GM23338 (cell line): Measurements from ENCODE around the gene SERBP1. TPM values are rescaled to one million over a fixed set of nuclear protein-coding genes. Genes with fewer than 3 reads are reported as not detected.

Source experiments
- ATAC-seq: fragments of 200-7000 bp; cut with Tn5 transposase; 3 replicates; pipeline ENCODE4 v1.9.1; 2020
- DNase-seq: peaks from one replicate; pipeline ENCODE4 v3.0.0-alpha.2; 2015; ENCODE audit warnings: low spot score
- H2AFZ ChIP-seq: fragments of 200-600 bp; sonication (generic); 2 replicates; pipeline ENCODE4 v1.8.0; 2016; ENCODE audit warnings: antibody characterized with exemption, mild to moderate bottlenecking, moderate library complexity
- H3F3A ChIP-seq: fragments of 200-600 bp; sonication (generic); replicated peaks from 2 replicates; pipeline ENCODE4 v1.8.0; 2017; ENCODE audit warnings: antibody characterized with exemption, mixed run types, low read depth
- H3K27ac ChIP-seq: fragments of 200-600 bp; sonication (generic); 2 replicates; pipeline ENCODE4 v1.6.1; 2016; ENCODE audit warnings: low read depth
- H3K27me3 ChIP-seq: fragments of 200-600 bp; sonication (generic); 2 replicates; pipeline ENCODE4 v1.8.0; 2016; ENCODE audit warnings: mild to moderate bottlenecking, mixed run types, moderate library complexity; ENCODE audit not compliant: insufficient read depth
- H3K36me3 ChIP-seq: fragments of 200-600 bp; sonication (generic); 2 replicates; pipeline ENCODE4 v1.8.0; 2016; ENCODE audit warnings: mild to moderate bottlenecking; ENCODE audit not compliant: insufficient read depth
- H3K4me1 ChIP-seq: fragments of 200-600 bp; sonication (generic); 2 replicates; pipeline ENCODE4 v1.8.0; 2016; ENCODE audit warnings: mild to moderate bottlenecking, moderate library complexity; ENCODE audit not compliant: insufficient read depth
- H3K4me2 ChIP-seq: fragments of 200-600 bp; sonication (generic); 2 replicates; pipeline ENCODE4 v1.7.1; 2017; ENCODE audit warnings: mixed run types
- H3K4me3 ChIP-seq: fragments of 200-600 bp; sonication (generic); 2 replicates; pipeline ENCODE4 v1.6.1; 2016; ENCODE audit warnings: mixed run types
- H3K79me2 ChIP-seq: fragments of 200-600 bp; sonication (generic); replicated peaks from 2 replicates; pipeline ENCODE4 v1.8.0; 2017; ENCODE audit warnings: mild to moderate bottlenecking; ENCODE audit not compliant: insufficient read depth
- H3K9me2 ChIP-seq: fragments of 200-600 bp; sonication (generic); 2 replicates; pipeline ENCODE4 v1.8.0; 2017; ENCODE audit not compliant: insufficient read depth
- H4K20me1 ChIP-seq: fragments of 200-600 bp; sonication (generic); replicated peaks from 2 replicates; pipeline ENCODE4 v1.8.0; 2017; ENCODE audit warnings: mild to moderate bottlenecking; ENCODE audit not compliant: insufficient read depth
- H3K27ac Mint-ChIP-seq: 2 replicates; pipeline ENCODE4 v1.8.0; 2020; ENCODE audit warnings: inconsistent platforms, mild to moderate bottlenecking, moderate library complexity, mixed read lengths
- H3K27me3 Mint-ChIP-seq: 3 replicates; pipeline ENCODE4 v1.8.0; 2022; ENCODE audit warnings: low read depth, mild to moderate bottlenecking, moderate library complexity, mixed read lengths, inconsistent platforms; ENCODE audit not compliant: insufficient read depth, poor library complexity
- H3K36me3 Mint-ChIP-seq: 3 replicates; pipeline ENCODE4 v1.8.0; 2021; ENCODE audit warnings: low read depth, mild to moderate bottlenecking, inconsistent platforms, moderate library complexity, mixed read lengths
- H3K4me1 Mint-ChIP-seq: 3 replicates; pipeline ENCODE4 v1.8.0; 2020; ENCODE audit warnings: mild to moderate bottlenecking, inconsistent platforms, mixed read lengths
- H3K4me3 Mint-ChIP-seq: 3 replicates; pipeline ENCODE4 v1.8.0; 2021; ENCODE audit warnings: moderate library complexity, mild to moderate bottlenecking, inconsistent platforms, mixed read lengths
- H3K9me3 Mint-ChIP-seq: 3 replicates; pipeline ENCODE4 v1.8.0; 2020; ENCODE audit warnings: moderate library complexity, mild to moderate bottlenecking, inconsistent platforms, mixed read lengths
- CREB1 ChIP-seq: fragments of 250-450 bp; sonication (Bioruptor Pico); IDR thresholded peaks from 2 replicates; pipeline ENCODE4 v1.5.0; 2020; ENCODE audit warnings: low read depth, mild to moderate bottlenecking, moderate library complexity
- EZH2 ChIP-seq: fragments of 200-600 bp; sonication (generic); IDR thresholded peaks from one replicate; pipeline ENCODE4 v1.8.0; 2017; ENCODE audit warnings: antibody characterized with exemption, mild to moderate bottlenecking, low read depth; ENCODE audit not compliant: unreplicated experiment
- EZH2phosphoT487 ChIP-seq: fragments of 200-600 bp; sonication (generic); IDR thresholded peaks from one replicate; pipeline ENCODE4 v1.8.1; 2018; ENCODE audit warnings: antibody characterized with exemption; ENCODE audit not compliant: unreplicated experiment
- JUNB ChIP-seq: IDR thresholded peaks from one replicate; pipeline ENCODE4 v1.6.1; 2016; ENCODE audit warnings: antibody characterized with exemption; ENCODE audit not compliant: unreplicated experiment
- NANOG ChIP-seq: IDR thresholded peaks from 2 replicates; pipeline ENCODE4 v1.6.1; 2016; ENCODE audit warnings: antibody characterized with exemption, borderline replicate concordance
- POLR2AphosphoS5 ChIP-seq: IDR thresholded peaks from 2 replicates; pipeline ENCODE4 v1.6.1; 2016; ENCODE audit warnings: antibody characterized with exemption, low read depth
- STAT1 ChIP-seq: IDR thresholded peaks from one replicate; pipeline ENCODE4 v1.6.1; 2016; ENCODE audit warnings: antibody characterized with exemption; ENCODE audit not compliant: unreplicated experiment
- ZNF114 ChIP-seq: fragments of 250-450 bp; sonication (Bioruptor Pico); IDR thresholded peaks from 2 replicates; pipeline ENCODE4 v1.5.0; 2020; ENCODE audit warnings: mild to moderate bottlenecking, moderate library complexity
- ZNF331 ChIP-seq: fragments of 250-450 bp; sonication (Bioruptor Pico); IDR thresholded peaks from 2 replicates; pipeline ENCODE4 v1.5.0; 2020; ENCODE audit warnings: low read depth, mild to moderate bottlenecking, moderate library complexity
- polyA plus RNA-seq: library from polyadenylated mRNA; unstranded; fragments of >200 nt; fragmentation: Nextera tagmentation; extraction: Ambion mirVana; gene quantifications from 2 replicates; pipeline ENCODE4 v1.2.1, GENCODE V29; 2016
- total RNA-seq: library from RNA; depleted of rRNA; stranded (reverse); fragments of >200 nt; shearing (Covaris generic); gene quantifications from 2 replicates; pipeline ENCODE4 v1.2.3, GENCODE V29; 2014
- TF ChIP-seq, protein P1 (sequence below), 2 experiments: fragments of 200-600 bp in 1 of 2; sonication (generic) in 1 of 2; conservative IDR thresholded peaks; 2 replicates each; pipeline versions ENCODE4 v1.5.1 to v1.6.1; 2016 to 2017; ENCODE audit warnings: antibody characterized with exemption in 2 of 2, low read depth in 2 of 2, mild to moderate bottlenecking in 2 of 2, moderate library complexity in 1 of 2
- TF ChIP-seq, protein P2 (sequence below): IDR thresholded peaks from 2 replicates; pipeline ENCODE4 v1.6.1; 2016; ENCODE audit warnings: antibody characterized with exemption
- TF ChIP-seq, protein P3 (sequence below): IDR thresholded peaks from one replicate; pipeline ENCODE4 v1.6.1; 2018; ENCODE audit warnings: antibody characterized with exemption; ENCODE audit not compliant: unreplicated experiment
- TF ChIP-seq, protein P4 (sequence below): fragments of 250-450 bp; sonication (Bioruptor Pico); IDR thresholded peaks from 2 replicates; pipeline ENCODE4 v1.5.0; 2020; ENCODE audit warnings: mild to moderate bottlenecking, moderate library complexity

Gene SERBP1
- total and polyA plus RNA-seq, 2 experiments from 2014 or later, result 559 to 674 TPM

DNA sequence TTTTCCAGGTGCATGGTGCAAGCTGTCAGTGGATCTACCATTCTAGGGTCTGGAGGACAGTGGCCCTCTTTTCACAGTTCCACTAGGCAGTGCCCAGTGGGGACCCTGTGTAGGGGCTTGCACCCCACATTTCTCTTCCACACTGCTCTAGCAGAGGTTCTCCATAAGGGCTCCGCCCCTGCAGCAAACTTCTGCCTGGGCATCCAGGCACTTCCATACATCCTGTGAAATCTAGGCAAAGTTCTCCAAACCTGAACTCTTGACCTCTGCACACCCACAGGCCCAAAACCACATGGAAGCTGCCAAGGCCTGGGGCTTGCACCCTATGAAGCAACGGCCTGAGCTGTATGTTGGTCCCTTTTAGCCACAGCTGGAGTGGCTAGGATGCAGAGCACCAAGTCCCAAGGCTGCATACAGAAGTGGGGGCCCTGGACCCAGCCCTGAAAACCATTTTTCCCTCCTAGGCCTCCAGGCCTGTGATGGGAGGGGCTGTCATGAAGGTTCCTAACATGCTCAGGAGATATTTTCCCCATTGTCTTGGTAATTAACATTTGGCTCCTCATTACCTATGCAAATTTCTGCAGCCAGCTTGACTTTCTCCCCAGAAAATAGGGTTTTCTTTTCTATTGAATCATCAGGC is 46.1 kb downstream of the SERBP1 start:
- Histone ChIP-seq H3K4me1 (0 out of 2 replicates have a peak, but pooled peaks cover 1% of the 10 kb centered on the region), H2AFZ (no peak overlapping the region), H3K27me3 (no peaks in the 10 kb centered on the region), H3K27ac (no peak overlapping the region), H3K36me3 (peaks cover 8% of the 10 kb centered on the region; the same call in 1 of the 2 replicates), H3K79me2 (no peaks in the 10 kb centered on the region), H4K20me1 (no peaks in the 10 kb centered on the region), H3F3A (no peaks in the 10 kb centered on the region), H3K9me2 (no peaks in the 10 kb centered on the region), H3K4me3 (no peak overlapping the region), H3K4me2 (no peak overlapping the region)
- Mint-ChIP-seq H3K27ac (no peak overlapping the region), H3K36me3 (peaks cover 52% of the 10 kb centered on the region), H3K4me1 (peaks cover 4% of the 10 kb centered on the region; the same call in 2 of the 3 replicates), H3K27me3 (peaks cover 2% of the 10 kb centered on the region), H3K9me3 (peaks cover 45% of the 10 kb centered on the region), H3K4me3 (no peak overlapping the region)
- no peak for DNase-seq
- no peak for ATAC-seq
- TF ChIP-seq, protein P1, sequence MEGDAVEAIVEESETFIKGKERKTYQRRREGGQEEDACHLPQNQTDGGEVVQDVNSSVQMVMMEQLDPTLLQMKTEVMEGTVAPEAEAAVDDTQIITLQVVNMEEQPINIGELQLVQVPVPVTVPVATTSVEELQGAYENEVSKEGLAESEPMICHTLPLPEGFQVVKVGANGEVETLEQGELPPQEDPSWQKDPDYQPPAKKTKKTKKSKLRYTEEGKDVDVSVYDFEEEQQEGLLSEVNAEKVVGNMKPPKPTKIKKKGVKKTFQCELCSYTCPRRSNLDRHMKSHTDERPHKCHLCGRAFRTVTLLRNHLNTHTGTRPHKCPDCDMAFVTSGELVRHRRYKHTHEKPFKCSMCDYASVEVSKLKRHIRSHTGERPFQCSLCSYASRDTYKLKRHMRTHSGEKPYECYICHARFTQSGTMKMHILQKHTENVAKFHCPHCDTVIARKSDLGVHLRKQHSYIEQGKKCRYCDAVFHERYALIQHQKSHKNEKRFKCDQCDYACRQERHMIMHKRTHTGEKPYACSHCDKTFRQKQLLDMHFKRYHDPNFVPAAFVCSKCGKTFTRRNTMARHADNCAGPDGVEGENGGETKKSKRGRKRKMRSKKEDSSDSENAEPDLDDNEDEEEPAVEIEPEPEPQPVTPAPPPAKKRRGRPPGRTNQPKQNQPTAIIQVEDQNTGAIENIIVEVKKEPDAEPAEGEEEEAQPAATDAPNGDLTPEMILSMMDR (conservative IDR thresholded peaks at IDR 0.05; ENCODE audit: low read depth in 2 of 2), result no peak
- TF ChIP-seq, protein P2, sequence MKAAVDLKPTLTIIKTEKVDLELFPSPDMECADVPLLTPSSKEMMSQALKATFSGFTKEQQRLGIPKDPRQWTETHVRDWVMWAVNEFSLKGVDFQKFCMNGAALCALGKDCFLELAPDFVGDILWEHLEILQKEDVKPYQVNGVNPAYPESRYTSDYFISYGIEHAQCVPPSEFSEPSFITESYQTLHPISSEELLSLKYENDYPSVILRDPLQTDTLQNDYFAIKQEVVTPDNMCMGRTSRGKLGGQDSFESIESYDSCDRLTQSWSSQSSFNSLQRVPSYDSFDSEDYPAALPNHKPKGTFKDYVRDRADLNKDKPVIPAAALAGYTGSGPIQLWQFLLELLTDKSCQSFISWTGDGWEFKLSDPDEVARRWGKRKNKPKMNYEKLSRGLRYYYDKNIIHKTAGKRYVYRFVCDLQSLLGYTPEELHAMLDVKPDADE, result no peak
- TF ChIP-seq, protein P3, sequence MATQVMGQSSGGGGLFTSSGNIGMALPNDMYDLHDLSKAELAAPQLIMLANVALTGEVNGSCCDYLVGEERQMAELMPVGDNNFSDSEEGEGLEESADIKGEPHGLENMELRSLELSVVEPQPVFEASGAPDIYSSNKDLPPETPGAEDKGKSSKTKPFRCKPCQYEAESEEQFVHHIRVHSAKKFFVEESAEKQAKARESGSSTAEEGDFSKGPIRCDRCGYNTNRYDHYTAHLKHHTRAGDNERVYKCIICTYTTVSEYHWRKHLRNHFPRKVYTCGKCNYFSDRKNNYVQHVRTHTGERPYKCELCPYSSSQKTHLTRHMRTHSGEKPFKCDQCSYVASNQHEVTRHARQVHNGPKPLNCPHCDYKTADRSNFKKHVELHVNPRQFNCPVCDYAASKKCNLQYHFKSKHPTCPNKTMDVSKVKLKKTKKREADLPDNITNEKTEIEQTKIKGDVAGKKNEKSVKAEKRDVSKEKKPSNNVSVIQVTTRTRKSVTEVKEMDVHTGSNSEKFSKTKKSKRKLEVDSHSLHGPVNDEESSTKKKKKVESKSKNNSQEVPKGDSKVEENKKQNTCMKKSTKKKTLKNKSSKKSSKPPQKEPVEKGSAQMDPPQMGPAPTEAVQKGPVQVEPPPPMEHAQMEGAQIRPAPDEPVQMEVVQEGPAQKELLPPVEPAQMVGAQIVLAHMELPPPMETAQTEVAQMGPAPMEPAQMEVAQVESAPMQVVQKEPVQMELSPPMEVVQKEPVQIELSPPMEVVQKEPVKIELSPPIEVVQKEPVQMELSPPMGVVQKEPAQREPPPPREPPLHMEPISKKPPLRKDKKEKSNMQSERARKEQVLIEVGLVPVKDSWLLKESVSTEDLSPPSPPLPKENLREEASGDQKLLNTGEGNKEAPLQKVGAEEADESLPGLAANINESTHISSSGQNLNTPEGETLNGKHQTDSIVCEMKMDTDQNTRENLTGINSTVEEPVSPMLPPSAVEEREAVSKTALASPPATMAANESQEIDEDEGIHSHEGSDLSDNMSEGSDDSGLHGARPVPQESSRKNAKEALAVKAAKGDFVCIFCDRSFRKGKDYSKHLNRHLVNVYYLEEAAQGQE, result no peak
- TF ChIP-seq EZH2, result no peak
- no peak for TF ChIP-seq EZH2phosphoT487
- TF ChIP-seq JUNB, result no peak
- TF ChIP-seq, protein P4, sequence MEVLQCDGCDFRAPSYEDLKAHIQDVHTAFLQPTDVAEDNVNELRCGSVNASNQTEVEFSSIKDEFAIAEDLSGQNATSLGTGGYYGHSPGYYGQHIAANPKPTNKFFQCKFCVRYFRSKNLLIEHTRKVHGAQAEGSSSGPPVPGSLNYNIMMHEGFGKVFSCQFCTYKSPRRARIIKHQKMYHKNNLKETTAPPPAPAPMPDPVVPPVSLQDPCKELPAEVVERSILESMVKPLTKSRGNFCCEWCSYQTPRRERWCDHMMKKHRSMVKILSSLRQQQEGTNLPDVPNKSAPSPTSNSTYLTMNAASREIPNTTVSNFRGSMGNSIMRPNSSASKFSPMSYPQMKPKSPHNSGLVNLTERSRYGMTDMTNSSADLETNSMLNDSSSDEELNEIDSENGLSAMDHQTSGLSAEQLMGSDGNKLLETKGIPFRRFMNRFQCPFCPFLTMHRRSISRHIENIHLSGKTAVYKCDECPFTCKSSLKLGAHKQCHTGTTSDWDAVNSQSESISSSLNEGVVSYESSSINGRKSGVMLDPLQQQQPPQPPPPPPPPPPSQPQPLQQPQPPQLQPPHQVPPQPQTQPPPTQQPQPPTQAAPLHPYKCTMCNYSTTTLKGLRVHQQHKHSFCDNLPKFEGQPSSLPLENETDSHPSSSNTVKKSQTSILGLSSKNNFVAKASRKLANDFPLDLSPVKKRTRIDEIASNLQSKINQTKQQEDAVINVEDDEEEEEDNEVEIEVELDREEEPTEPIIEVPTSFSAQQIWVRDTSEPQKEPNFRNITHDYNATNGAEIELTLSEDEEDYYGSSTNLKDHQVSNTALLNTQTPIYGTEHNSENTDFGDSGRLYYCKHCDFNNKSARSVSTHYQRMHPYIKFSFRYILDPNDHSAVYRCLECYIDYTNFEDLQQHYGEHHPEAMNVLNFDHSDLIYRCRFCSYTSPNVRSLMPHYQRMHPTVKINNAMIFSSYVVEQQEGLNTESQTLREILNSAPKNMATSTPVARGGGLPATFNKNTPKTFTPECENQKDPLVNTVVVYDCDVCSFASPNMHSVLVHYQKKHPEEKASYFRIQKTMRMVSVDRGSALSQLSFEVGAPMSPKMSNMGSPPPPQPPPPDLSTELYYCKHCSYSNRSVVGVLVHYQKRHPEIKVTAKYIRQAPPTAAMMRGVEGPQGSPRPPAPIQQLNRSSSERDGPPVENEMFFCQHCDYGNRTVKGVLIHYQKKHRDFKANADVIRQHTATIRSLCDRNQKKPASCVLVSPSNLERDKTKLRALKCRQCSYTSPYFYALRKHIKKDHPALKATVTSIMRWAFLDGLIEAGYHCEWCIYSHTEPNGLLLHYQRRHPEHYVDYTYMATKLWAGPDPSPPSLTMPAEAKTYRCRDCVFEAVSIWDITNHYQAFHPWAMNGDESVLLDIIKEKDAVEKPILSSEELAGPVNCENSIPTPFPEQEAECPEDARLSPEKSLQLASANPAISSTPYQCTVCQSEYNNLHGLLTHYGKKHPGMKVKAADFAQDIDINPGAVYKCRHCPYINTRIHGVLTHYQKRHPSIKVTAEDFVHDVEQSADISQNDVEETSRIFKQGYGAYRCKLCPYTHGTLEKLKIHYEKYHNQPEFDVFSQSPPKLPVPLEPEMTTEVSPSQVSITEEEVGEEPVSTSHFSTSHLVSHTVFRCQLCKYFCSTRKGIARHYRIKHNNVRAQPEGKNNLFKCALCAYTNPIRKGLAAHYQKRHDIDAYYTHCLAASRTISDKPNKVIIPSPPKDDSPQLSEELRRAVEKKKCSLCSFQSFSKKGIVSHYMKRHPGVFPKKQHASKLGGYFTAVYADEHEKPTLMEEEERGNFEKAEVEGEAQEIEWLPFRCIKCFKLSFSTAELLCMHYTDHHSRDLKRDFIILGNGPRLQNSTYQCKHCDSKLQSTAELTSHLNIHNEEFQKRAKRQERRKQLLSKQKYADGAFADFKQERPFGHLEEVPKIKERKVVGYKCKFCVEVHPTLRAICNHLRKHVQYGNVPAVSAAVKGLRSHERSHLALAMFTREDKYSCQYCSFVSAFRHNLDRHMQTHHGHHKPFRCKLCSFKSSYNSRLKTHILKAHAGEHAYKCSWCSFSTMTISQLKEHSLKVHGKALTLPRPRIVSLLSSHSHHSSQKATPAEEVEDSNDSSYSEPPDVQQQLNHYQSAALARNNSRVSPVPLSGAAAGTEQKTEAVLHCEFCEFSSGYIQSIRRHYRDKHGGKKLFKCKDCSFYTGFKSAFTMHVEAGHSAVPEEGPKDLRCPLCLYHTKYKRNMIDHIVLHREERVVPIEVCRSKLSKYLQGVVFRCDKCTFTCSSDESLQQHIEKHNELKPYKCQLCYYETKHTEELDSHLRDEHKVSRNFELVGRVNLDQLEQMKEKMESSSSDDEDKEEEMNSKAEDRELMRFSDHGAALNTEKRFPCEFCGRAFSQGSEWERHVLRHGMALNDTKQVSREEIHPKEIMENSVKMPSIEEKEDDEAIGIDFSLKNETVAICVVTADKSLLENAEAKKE (CRISPR knock-in tag), result no peak
- no peak for TF ChIP-seq CREB1
- no peak for TF ChIP-seq STAT1
- no peak for TF ChIP-seq NANOG
- TF ChIP-seq ZNF331 (CRISPR knock-in tag), result no peak
- no peak for TF ChIP-seq ZNF114
- TF ChIP-seq POLR2AphosphoS5, result no peak
